Measurements from ENCODE around the gene RAB3B.
"Not testable (repeated sequence)": the region's sequence is repeated elsewhere in the genome, so short reads cannot be mapped to it uniquely, and the experiment has no call there.

Gene RAB3B

DNA sequence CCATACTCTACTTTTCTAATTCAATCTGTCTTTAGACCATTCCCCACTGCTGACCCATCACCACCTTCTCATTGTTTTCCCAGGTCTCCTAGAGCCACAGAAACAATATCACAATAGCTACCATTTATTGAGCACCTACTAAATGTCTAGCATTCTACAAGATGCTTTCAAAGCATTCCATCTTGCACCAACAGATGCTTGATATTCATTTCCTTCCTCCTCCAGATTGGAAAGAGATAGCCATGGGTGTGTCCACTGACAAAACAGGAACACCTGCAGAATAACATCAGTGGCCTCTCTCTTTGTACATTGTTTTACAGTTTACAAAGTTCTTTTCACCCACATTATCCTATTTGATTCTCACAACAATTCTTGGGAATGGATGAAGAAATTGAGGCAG lies 2.2 kb downstream of the RAB3B start:
- no peak for DNase-seq

GRCh38 chr1:51986718-51987117 lies 3.8 kb downstream of the RAB3B start:
- DNase-seq: no peak

DNA sequence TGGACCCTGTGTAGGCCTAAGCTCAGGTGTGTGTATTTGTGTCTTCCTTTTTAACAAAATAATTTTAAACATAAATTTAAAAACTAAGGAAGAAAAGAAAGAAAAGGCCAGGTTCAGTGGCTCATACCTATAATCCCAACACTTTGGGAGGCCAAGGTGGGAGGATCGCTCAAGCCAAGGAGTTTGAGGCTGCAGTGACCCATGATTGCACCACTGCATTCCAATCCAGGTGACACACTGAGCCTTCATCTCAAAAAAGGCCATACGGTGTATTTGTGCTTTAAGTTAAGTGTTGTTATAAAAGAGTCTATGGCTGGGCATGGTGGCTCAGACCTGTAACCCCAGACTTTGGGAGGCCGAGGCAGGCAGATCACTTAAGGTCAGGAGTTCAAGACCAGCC lies 8.3 kb downstream of the RAB3B start:
- DNase-seq: no peak

DNA sequence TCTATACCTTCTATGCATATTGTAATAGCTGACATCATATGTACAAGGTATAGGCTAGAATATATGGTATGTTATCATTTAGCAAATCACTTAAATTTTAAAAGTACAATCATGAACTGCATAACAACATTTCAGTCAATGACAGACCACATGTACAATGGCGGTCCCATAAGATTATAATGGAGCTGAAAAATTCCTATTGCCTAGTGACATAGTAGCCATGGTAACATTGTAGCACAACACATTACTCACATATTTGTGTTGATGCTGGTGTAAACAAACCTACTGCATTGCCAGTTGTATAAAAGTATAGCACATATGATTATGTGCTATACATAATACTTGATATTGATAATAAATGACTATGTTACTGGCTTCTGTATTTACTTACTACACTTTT lies 8.9 kb downstream of the RAB3B start:
- no peak for DNase-seq

DNA sequence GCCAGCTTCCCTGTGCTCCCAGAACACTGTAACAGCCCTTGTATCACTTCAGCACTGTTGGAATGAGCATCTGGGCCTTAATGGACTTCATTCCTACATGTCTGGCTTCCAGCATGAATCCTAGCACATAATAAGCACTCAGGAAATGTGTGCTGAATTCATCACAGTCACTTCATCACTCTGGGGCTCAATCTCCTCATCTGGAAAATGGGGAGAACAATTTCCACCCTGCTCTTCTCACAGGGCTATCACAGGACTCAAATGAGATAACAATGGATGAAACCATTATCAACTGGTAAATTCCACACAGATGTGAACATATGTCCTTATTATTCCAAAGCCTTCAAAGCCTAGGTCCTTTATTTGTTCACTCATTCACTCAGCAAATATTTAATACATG lies 12.4 kb downstream of the RAB3B start:
- no peak for DNase-seq

DNA sequence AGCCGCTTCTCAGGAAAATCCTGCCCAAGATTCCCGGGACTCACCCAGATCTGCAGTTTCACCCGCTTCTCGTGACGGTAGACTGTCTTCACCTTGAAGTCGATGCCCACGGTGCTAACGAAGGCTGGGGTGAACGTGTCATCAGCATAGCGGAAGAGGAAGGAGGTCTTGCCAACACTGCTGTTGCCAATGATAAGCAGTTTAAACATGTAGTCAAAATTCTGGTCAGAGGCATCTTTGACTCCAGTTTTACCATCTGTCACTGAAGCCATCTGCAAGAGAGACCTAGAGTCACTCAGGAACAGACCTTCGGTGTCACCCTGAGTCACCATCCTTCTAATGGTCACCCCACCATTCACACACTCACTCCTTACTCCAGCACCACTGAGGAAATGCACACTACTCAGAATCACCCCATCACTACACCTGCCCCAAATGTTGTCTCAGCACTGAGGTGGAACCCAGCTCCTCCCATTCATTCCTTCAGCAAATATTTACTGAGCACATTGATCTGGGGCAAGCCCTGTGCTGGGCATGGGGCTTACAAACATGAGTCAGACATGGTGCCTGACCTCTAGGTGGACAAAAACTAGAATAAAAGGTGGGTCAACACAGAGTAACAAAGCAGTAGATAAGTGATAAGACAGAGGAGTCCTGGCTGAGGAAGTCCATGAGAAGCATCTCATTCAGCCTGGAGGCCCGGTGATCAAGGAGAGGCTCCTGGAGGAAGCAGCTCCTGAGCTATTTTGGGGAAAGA lies 13.5 kb downstream of the RAB3B start:
- DNase-seq: peak; percentile 41

GRCh38 chr1:51973587-51974474 lies 16.7 kb downstream of the RAB3B start:
- peak; percentile 8 for DNase-seq

GRCh38 chr1:51969038-51969705 lies 21.3 kb downstream of the RAB3B start:
- no peak for DNase-seq

GRCh38 chr1:51968632-51969031 lies 21.9 kb downstream of the RAB3B start:
- DNase-seq: no peak

GRCh38 chr1:51967213-51967791 lies 23.2 kb downstream of the RAB3B start:
- DNase-seq: not testable (repeated sequence)

DNA sequence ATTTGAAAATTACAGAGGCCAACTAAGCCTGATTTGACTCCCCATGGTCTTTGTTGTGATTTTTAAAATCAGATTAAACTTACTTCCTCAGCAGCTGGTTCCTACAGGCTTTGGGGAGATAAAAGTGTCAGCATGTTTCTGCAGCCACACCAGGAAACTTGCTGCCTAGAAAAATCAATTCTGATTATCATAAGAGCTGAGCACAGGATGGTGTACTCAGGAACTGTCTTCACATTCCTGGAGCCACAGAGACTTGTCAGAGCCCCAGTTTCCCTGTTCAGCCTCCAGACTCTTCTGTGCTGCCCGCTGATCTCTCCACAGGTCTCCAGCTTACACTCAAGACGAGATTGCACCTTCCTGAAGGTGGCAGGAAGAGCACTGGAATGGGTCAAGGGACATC lies 23.9 kb downstream of the RAB3B start:
- no peak for DNase-seq

DNA sequence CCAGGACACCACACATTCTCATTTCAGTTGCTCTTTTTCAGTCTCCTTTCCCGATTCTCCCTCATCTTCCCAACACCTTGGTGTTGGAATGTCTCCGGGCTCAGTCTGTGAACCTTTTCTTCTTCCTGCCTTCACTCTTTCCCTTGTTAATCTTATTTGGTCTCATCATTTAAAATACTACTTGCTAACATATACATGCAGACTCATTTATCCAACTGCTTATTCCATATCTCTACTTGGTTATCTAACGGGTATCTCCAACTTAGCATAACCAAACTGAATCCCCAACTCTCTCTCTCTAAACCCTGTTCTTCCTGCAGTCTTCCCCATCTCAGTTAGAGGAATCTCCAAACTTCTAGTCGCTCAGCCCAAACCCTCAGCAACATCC lies 26.2 kb downstream of the RAB3B start:
- no peak for DNase-seq

- no peak for DNase-seq
Measured at GRCh38 chr1:51963592-51964308, 26.8 kb downstream of the RAB3B start.

DNA sequence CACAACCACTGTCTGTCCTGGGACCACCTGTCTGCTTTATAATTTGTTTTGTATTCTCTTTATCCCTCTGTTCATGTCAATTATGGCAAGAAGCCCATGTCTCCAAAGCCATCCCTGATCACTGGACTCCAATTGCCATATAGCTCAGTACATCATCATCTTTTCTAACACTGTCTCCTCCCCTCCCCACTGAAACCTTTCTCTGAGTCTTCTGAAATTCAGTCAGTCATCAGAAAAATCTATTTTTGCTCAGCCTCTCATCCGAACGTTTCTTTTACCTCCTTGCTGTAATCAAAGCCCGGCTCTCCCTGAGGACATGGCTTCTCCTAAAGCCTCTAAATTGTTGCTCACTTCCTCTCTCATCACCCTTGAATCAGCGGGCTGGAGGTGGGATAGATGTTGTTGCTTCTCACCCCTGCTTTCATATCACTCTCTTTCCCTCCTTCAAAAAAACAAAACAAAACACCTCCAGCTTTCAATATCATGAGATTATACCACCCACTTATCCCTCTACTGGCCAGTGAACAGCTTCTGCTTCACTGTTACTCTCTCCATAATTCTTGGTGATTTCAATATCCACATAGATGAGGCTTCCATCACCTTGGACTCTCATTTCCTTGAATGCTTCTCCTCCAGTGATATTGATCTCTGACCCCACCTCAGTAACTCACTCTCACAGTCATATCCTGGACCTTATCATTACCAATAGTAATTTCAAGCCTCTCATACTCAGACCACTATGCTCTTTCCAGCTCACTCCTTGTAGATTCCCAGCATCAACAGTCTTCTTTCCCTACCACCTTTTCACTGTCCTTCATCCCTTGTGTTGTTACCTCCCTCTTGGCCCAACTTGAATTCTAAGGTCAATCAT lies 27.8 kb downstream of the RAB3B start:
- DNase-seq: no peak

DNA sequence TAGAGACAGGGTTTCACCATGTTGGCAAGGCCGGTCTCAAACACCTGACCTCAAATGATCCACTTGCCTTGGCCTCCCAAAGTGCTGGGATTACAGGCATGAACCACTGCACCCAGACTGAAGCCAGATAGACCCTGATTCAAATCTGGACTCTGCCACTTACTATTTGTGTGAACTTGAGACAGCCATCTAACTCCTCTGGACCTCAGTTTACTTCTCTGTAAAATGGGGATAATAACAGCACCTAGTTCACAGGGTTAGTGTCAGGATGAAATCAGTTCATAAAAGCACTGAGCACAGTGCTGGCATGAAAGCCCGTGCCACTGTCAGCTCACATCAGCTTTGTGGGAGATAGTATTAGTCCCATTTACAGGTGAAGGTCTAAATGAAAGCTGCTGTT lies 28.5 kb downstream of the RAB3B start:
- DNase-seq: no peak

- DNase-seq: no peak
Measured at GRCh38 chr1:51961231-51961630, 29.3 kb downstream of the RAB3B start.

- no peak for DNase-seq
Measured at GRCh38 chr1:51960262-51960661, 30.2 kb downstream of the RAB3B start.

DNA sequence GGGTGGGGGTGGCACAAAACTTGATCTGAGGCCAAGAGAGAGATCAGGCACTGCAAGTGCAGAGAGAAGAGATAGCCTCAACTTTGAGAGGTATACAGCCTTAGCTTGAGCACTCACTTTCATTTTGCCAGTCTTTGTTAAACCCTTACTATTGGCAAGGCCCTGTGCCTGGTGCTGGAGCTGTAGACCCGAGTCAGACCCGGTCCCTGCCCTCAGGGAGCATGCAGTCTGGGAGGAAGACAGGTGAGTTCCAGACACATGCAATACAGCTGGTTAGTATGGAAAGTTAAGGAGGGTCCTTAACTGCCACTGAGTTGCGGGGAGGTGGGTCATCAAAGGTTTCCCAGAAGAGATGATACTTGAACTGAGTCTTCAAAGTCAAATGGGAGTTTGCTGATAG lies 31.7 kb downstream of the RAB3B start:
- no peak for DNase-seq

GRCh38 chr1:51957618-51958017 lies 32.9 kb downstream of the RAB3B start:
- peak; percentile 26 for DNase-seq

- DNase-seq: peak; percentile 30
Measured at GRCh38 chr1:51956528-51957509, 33.7 kb downstream of the RAB3B start.
